K562 (cell line): ENCODE measurements around the gene NAGLU. TPM values are rescaled to one million over a fixed set of nuclear protein-coding genes. Genes with fewer than 3 reads are reported as not detected.

Source experiments
- BRCA1 ChIP-seq, 2 experiments: fragments of 450-650 bp in 1 of 2; sonication (generic) in 1 of 2; formaldehyde crosslinking in 1 of 2; IDR thresholded peaks; 2 replicates each; pipeline versions ENCODE4 v1.5.0 to v1.6.1; 2017 to 2020; ENCODE audit warnings: mild to moderate bottlenecking in 1 of 2, missing genetic modification reagents in 1 of 2
- CCNT2 ChIP-seq: IDR thresholded peaks from 2 replicates; pipeline ENCODE4 v1.6.1; 2011; ENCODE audit warnings: borderline replicate concordance, low read depth, mild to moderate bottlenecking, moderate library complexity, mixed read lengths, low read length; ENCODE audit not compliant: insufficient read length; ENCODE audit errors: extremely low read depth
- EGR1 ChIP-seq: fragments of 450-650 bp; conservative IDR thresholded peaks from 2 replicates; pipeline ENCODE4 v1.6.1; 2017; ENCODE audit warnings: mild to moderate bottlenecking
- GABPA ChIP-seq: fragments of 200-800 bp; sonication (Bioruptor generic); conservative IDR thresholded peaks from 2 replicates; pipeline ENCODE4 v1.6.1; 2016; ENCODE audit warnings: low read depth, missing genetic modification characterization, missing compliant biosample characterization
- GTF2A2 ChIP-seq: IDR thresholded peaks from 2 replicates; pipeline ENCODE4 v1.6.1; 2016; ENCODE audit warnings: mild to moderate bottlenecking, missing genetic modification characterization, missing compliant biosample characterization
- HDAC1 ChIP-seq, 2 experiments: fragments of 450-650 bp; IDR thresholded peaks; 2 replicates each; pipeline ENCODE4 v1.6.1; 2016 to 2017; ENCODE audit warnings: inconsistent platforms in 1 of 2, mild to moderate bottlenecking in 1 of 2, moderate library complexity in 1 of 2
- JUND ChIP-seq, 2 experiments: IDR thresholded peaks; 2 replicates in 1 of 2; 3 replicates in 1 of 2; pipeline ENCODE4 v1.6.1; 2011; ENCODE audit warnings: borderline replicate concordance in 2 of 2, low read depth in 2 of 2, low read length in 2 of 2, improper control_type of control experiment in 1 of 2, missing biosample characterization in 1 of 2, missing genetic modification characterization in 1 of 2, missing genetic modification reagents in 1 of 2
- NCOA6 ChIP-seq: fragments of 450-650 bp; IDR thresholded peaks from 2 replicates; pipeline ENCODE4 v1.6.1; 2017; ENCODE audit warnings: mild to moderate bottlenecking
- RBM17 ChIP-seq: fragments of 200-400 bp; formaldehyde crosslinking; IDR thresholded peaks from 2 replicates; pipeline ENCODE4 v1.6.1; 2017; ENCODE audit warnings: low read depth, mild to moderate bottlenecking, low read length, borderline replicate concordance
- SIN3A ChIP-seq, 2 experiments: fragments of 150-350 bp in 1 of 2; IDR thresholded peaks; 2 replicates each; pipeline ENCODE4 v1.6.1; 2011 to 2016; ENCODE audit warnings: borderline replicate concordance in 2 of 2, low read depth in 2 of 2, low read length in 2 of 2, mild to moderate bottlenecking in 2 of 2, moderate library complexity in 2 of 2; ENCODE audit not compliant: control insufficient read depth in 1 of 2
- SREBF1 ChIP-seq: fragments of 150-350 bp; IDR thresholded peaks from 2 replicates; pipeline ENCODE4 v1.6.1; 2014; ENCODE audit warnings: antibody characterized with exemption, low read depth, low read length, borderline replicate concordance
- polyA plus RNA-seq, 8 experiments: library from polyadenylated mRNA; depleted of rRNA in 4 of 8; stranded (reverse) in 5 of 8; unstranded in 3 of 8; fragments of >200 nt; fragmentation: Nextera tagmentation in 2 of 8; fragmentation: Illumina TruSeq in 1 of 8; extraction: Ambion mirVana in 2 of 8; extraction: Trizol in 1 of 8; gene quantifications; 2 replicates each; pipeline versions ENCODE4 v1.2.1 to v1.2.3, GENCODE V29; 2011 to 2014; ENCODE audit warnings: inconsistent platforms in 1 of 8, missing spikeins in 1 of 8
- total RNA-seq, 7 experiments: library from RNA; depleted of rRNA in 6 of 7; stranded (reverse); fragments of >200 nt in 6 of 7; fragmentation: Illumina TruSeq in 2 of 7; extraction: Trizol in 2 of 7; gene quantifications; 2 replicates each; pipeline versions ENCODE4 v1.2.1 to v1.2.3, GENCODE V29; 2011 to 2021; ENCODE audit warnings: low replicate concordance in 1 of 7
- TF ChIP-seq, protein P1 (sequence below): sonication (generic); formaldehyde crosslinking; IDR thresholded peaks from 2 replicates; pipeline ENCODE4 v1.4.0; 2020; ENCODE audit warnings: mild to moderate bottlenecking, missing genetic modification reagents
- TF ChIP-seq, protein P2 (sequence below): fragments of 450-650 bp; IDR thresholded peaks from 2 replicates; pipeline ENCODE4 v1.6.1; 2014; ENCODE audit warnings: low read depth, mild to moderate bottlenecking, moderate library complexity, borderline replicate concordance
- TF ChIP-seq, protein P3 (sequence below): fragments of 450-650 bp; conservative IDR thresholded peaks from 2 replicates; pipeline ENCODE4 v1.6.1; 2016; ENCODE audit warnings: missing genetic modification characterization, low read depth, mild to moderate bottlenecking, missing compliant biosample characterization, moderate library complexity
- TF ChIP-seq, protein P4 (sequence below): sonication (generic); formaldehyde crosslinking; IDR thresholded peaks from 2 replicates; pipeline ENCODE4 v1.8.0; 2022; ENCODE audit warnings: missing genetic modification reagents, mild to moderate bottlenecking, moderate library complexity, borderline replicate concordance

Gene NAGLU
- total and polyA plus RNA-seq, 9 of the 15 experiments (the other 6 are each of a cell fraction or from before 2014, with no cell fraction given): 0.04 to 21.5 (median 8.5) TPM

DNA sequence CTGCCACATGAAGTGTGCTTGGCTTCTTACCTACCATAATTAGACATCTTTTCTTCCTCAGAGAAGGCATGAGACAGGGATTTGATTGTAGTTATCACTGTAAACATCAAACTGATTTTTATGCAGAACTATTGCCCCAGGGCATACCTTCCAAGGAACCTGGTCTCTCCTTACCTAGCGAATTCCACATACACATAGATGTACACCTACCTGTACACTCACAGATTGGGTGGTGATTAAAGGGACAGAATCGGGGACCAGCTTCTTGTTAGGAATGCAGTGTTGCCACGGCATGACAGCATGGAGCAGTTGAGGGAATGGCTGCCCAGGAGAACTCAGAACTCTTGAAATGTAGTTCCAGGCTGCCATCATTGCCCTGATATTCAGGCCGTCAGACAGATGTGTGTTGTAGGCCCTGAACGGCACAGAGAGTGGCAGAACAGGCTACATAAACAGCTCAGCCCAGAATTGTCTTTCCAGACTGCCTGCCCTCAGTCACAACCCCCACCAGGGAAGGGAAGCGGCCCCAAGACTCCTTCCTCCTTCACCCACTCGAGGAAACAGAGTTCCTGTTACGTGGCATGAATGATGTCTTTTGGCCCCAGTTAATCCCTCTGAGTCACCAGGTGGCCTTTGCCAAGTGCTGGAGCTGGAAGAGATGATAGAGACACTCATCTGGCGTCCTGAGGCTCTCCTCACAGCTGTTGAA, 17.8 kb upstream of the NAGLU start (continued):
- TF ChIP-seq, protein P1, sequence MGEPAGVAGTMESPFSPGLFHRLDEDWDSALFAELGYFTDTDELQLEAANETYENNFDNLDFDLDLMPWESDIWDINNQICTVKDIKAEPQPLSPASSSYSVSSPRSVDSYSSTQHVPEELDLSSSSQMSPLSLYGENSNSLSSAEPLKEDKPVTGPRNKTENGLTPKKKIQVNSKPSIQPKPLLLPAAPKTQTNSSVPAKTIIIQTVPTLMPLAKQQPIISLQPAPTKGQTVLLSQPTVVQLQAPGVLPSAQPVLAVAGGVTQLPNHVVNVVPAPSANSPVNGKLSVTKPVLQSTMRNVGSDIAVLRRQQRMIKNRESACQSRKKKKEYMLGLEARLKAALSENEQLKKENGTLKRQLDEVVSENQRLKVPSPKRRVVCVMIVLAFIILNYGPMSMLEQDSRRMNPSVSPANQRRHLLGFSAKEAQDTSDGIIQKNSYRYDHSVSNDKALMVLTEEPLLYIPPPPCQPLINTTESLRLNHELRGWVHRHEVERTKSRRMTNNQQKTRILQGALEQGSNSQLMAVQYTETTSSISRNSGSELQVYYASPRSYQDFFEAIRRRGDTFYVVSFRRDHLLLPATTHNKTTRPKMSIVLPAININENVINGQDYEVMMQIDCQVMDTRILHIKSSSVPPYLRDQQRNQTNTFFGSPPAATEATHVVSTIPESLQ: no peak
- TF ChIP-seq RBM17: no peak
- TF ChIP-seq EGR1: peak; percentile 49; the same call in 1 of the 2 replicates
- TF ChIP-seq NCOA6: no peak
- no peak for TF ChIP-seq CCNT2
- TF ChIP-seq HDAC1 (IDR thresholded peaks at IDR 0.05): no peak
- TF ChIP-seq GABPA: no peak
- TF ChIP-seq, protein P2, sequence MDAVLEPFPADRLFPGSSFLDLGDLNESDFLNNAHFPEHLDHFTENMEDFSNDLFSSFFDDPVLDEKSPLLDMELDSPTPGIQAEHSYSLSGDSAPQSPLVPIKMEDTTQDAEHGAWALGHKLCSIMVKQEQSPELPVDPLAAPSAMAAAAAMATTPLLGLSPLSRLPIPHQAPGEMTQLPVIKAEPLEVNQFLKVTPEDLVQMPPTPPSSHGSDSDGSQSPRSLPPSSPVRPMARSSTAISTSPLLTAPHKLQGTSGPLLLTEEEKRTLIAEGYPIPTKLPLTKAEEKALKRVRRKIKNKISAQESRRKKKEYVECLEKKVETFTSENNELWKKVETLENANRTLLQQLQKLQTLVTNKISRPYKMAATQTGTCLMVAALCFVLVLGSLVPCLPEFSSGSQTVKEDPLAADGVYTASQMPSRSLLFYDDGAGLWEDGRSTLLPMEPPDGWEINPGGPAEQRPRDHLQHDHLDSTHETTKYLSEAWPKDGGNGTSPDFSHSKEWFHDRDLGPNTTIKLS: peak; percentile 86; the same call in 1 of the 2 replicates
- TF ChIP-seq GTF2A2: no peak
- TF ChIP-seq JUND (IDR thresholded peaks at IDR 0.05; ENCODE audit: borderline replicate concordance, low read depth, low read length): peak; percentile 84
- TF ChIP-seq JUND (tag; IDR thresholded peaks at IDR 0.05; ENCODE audit: borderline replicate concordance, low read depth, low read length): peak; percentile 84; the same call in 1 of the 3 replicates
- TF ChIP-seq SREBF1: no peak
- no peak for TF ChIP-seq BRCA1 (IDR thresholded peaks at IDR 0.05)
- TF ChIP-seq BRCA1 (CRISPR knock-in tag; IDR thresholded peaks at IDR 0.05): no peak
- TF ChIP-seq, protein P3, sequence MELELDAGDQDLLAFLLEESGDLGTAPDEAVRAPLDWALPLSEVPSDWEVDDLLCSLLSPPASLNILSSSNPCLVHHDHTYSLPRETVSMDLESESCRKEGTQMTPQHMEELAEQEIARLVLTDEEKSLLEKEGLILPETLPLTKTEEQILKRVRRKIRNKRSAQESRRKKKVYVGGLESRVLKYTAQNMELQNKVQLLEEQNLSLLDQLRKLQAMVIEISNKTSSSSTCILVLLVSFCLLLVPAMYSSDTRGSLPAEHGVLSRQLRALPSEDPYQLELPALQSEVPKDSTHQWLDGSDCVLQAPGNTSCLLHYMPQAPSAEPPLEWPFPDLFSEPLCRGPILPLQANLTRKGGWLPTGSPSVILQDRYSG: no peak
- 0 out of 4 replicates have a peak, but pooled peaks of 1 of the 2 experiments have one; percentile 6 for TF ChIP-seq SIN3A (IDR thresholded peaks at IDR 0.05; ENCODE audit: borderline replicate concordance in 2 of 2, control insufficient read depth in 1 of 2, low read depth in 2 of 2, low read length in 2 of 2)
- TF ChIP-seq, protein P4, sequence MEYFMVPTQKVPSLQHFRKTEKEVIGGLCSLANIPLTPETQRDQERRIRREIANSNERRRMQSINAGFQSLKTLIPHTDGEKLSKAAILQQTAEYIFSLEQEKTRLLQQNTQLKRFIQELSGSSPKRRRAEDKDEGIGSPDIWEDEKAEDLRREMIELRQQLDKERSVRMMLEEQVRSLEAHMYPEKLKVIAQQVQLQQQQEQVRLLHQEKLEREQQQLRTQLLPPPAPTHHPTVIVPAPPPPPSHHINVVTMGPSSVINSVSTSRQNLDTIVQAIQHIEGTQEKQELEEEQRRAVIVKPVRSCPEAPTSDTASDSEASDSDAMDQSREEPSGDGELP (CRISPR knock-in tag): no peak; the same call in 1 of the 2 replicates
